Kidney (tissue), 14 donors: Measurements from ENCODE around the gene NRXN3. TPM values are rescaled to one million over a fixed set of nuclear protein-coding genes. Genes with fewer than 3 reads are reported as not detected.

Source experiments
- DNase-seq, 5 donors: peaks; one replicate each; pipeline ENCODE4 v3.0.0-alpha.2; 2013 to 2020
- FAIRE-seq: peaks from 2 replicates; lab custom pipeline; 2012; peaks lifted over from hg19 to GRCh38; lab: Jason Lieb, UNC
- H3K27ac ChIP-seq, 2 donors: one replicate each; pipeline ENCODE4 v1.7.0; 2013; ENCODE audit warnings: low read depth in 2 of 2, low read length in 2 of 2, inconsistent platforms in 1 of 2
- H3K27me3 ChIP-seq: one replicate; pipeline ENCODE4 v1.7.1; 2013; ENCODE audit warnings: low read length, inconsistent platforms; ENCODE audit not compliant: control insufficient read depth, insufficient read depth
- H3K36me3 ChIP-seq, 3 donors: one replicate each; pipeline versions ENCODE4 v1.7.0 to v1.7.1; 2013; ENCODE audit warnings: low read length in 3 of 3, control low read depth in 1 of 3, inconsistent platforms in 1 of 3; ENCODE audit not compliant: insufficient read depth in 3 of 3, control insufficient read depth in 2 of 3
- H3K4me1 ChIP-seq, 3 donors: one replicate each; pipeline versions ENCODE4 v1.7.0 to v1.7.1; 2013; ENCODE audit warnings: low read length in 3 of 3, inconsistent platforms in 1 of 3, low read depth in 1 of 3; ENCODE audit not compliant: control insufficient read depth in 2 of 3, insufficient read depth in 2 of 3
- H3K4me3 ChIP-seq, 3 donors: one replicate each; pipeline versions ENCODE4 v1.7.0 to v1.8.1; 2013; ENCODE audit warnings: low read length in 3 of 3, control low read depth in 1 of 3, inconsistent platforms in 1 of 3
- H3K9ac ChIP-seq, 3 donors: one replicate each; pipeline versions ENCODE4 v1.7.0 to v1.7.1; 2013; ENCODE audit warnings: low read length in 3 of 3, control low read depth in 1 of 3, inconsistent platforms in 1 of 3
- H3K9me3 ChIP-seq, 3 donors: one replicate each; pipeline versions ENCODE4 v1.7.0 to v1.7.1; 2013; ENCODE audit warnings: low read length in 3 of 3, control low read depth in 1 of 3, inconsistent platforms in 1 of 3; ENCODE audit not compliant: control insufficient read depth in 2 of 3, insufficient read depth in 1 of 3
- intact Hi-C: fragments of 100-400 bp; cut with DNase I; formaldehyde crosslinking; loops from one replicate; pipeline ENCODE4 v1.11.1; 2022
- polyA plus RNA-seq: library from polyadenylated mRNA; stranded (reverse); fragments of 350-450 nt; fragmentation: Illumina TruSeq; extraction: RNeasy Lipid Tissue Mini Kit (QIAGEN cat#74804); gene quantifications from one replicate; pipeline ENCODE4 v1.2.3, GENCODE V29; 2014; ENCODE audit warnings: low read depth, low replicate concordance; ENCODE audit not compliant: insufficient read depth
- total RNA-seq: library from RNA; stranded (reverse); fragmentation: NEBNext Ultra II Directional; extraction: Animal tissue kit (Norgen Biotek cat#: 25700); gene quantifications from one replicate; pipeline ENCODE4 v1.2.1, GENCODE V29; 2021
- TF ChIP-seq, protein P1 (sequence below): IDR thresholded peaks from 3 replicates; pipeline ENCODE4 v1.5.1; 2012; ENCODE audit warnings: mild to moderate bottlenecking, moderate library complexity, borderline replicate concordance; ENCODE audit not compliant: insufficient read depth; ENCODE audit errors: extremely low read depth
- donor health status: control.
- donor health status: control.
- donor health status: control.
- donor health status: control.
- donor health status: control.
- donor health status: DM: yes; HTN: yes; CAD: no.
- donor health status: Normal renal cell carcinoma (clear cell type).

NRXN3 gene
- total and polyA plus RNA-seq, 2 donors from 2014 or later = 1.5 to 2.4 TPM

DNA sequence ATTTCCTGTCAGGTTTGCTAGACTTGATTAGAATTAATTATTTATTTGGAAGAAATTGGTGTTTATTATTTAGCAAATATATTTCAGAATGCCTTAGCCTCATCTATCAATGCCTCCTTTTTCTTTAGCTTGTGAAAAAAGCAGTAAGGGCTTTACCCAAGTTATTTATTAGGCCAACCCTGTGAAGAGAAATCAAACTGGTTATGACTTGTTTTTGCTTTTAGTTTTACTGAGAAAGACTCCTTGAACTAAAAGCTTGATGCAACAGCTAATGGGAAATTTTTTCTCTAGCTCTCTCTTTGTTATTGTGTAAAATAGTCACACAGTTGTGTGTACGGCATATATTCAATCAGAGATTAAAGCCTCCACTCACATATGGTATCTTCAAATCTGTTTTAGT lies 1734.3 kb downstream of the NRXN3 start:
- intact Hi-C loops = no loop called here
- TF ChIP-seq, protein P1, sequence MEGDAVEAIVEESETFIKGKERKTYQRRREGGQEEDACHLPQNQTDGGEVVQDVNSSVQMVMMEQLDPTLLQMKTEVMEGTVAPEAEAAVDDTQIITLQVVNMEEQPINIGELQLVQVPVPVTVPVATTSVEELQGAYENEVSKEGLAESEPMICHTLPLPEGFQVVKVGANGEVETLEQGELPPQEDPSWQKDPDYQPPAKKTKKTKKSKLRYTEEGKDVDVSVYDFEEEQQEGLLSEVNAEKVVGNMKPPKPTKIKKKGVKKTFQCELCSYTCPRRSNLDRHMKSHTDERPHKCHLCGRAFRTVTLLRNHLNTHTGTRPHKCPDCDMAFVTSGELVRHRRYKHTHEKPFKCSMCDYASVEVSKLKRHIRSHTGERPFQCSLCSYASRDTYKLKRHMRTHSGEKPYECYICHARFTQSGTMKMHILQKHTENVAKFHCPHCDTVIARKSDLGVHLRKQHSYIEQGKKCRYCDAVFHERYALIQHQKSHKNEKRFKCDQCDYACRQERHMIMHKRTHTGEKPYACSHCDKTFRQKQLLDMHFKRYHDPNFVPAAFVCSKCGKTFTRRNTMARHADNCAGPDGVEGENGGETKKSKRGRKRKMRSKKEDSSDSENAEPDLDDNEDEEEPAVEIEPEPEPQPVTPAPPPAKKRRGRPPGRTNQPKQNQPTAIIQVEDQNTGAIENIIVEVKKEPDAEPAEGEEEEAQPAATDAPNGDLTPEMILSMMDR = no peak
- Histone ChIP-seq H3K9ac (no peak overlapping the region), H3K27me3 (no peaks in the 10 kb centered on the region), H3K27ac (no peak overlapping the region), H3K9me3 (no peaks in the 10 kb centered on the region), H3K4me1 (no peaks in the 10 kb centered on the region), H3K4me3 (no peak overlapping the region), H3K36me3 (no peaks in the 10 kb centered on the region)
- FAIRE-seq = no peak
- DNase-seq = no peak

DNA sequence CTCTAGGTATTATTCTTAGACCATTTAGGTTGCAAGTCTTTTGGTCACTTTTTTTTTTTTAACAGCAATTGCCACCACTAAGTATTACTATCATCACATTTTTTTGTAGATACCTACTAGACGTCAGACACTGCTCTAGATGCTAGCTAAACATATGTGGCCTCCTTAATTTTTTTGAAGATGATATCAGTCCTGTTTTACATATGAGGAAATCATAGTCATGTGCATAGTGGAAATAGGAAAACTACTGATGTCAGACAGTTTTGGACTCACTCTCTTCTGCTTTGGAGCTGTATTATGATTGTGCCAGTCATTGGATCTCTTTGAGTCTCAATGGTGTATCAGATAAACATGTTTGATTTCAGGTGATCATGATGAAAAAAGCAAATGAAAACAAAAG lies 1736.8 kb downstream of the NRXN3 start:
- no peak for FAIRE-seq
- TF ChIP-seq, protein P1 = no peak
- Histone ChIP-seq H3K4me3 (no peak overlapping the region), H3K36me3 (no peaks in the 10 kb centered on the region), H3K4me1 (no peaks in the 10 kb centered on the region), H3K9me3 (no peaks in the 10 kb centered on the region), H3K27me3 (no peaks in the 10 kb centered on the region), H3K9ac (no peak overlapping the region), H3K27ac (no peak overlapping the region)
- intact Hi-C loops = no loop called here
- no peak for DNase-seq

DNA sequence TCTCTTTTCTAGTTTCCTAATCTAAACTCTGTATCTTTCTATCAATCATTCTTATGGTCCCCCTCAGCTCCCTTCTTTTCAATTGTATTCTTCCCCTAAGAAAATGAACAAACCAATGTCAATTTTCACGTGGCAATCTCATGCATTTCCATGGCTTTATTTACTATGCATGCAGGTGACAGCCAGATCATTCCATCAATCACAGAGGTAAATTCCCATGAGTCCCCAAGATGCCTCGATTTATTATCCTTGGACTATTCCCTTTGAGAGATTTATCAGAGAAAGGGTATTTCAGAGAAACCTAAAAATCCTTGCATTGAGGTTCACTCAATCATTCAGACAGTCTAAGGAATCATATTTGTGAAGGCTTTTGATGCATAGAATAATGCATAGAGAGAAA lies 1739.9 kb downstream of the NRXN3 start:
- intact Hi-C loops = no loop called here
- DNase-seq = no peak
- no peak for FAIRE-seq
- Histone ChIP-seq H3K9ac (no peak overlapping the region), H3K27me3 (no peaks in the 10 kb centered on the region), H3K27ac (no peak overlapping the region), H3K4me3 (no peak overlapping the region), H3K9me3 (no peaks in the 10 kb centered on the region), H3K36me3 (no peaks in the 10 kb centered on the region), H3K4me1 (no peaks in the 10 kb centered on the region)
- TF ChIP-seq, protein P1 = no peak

DNA sequence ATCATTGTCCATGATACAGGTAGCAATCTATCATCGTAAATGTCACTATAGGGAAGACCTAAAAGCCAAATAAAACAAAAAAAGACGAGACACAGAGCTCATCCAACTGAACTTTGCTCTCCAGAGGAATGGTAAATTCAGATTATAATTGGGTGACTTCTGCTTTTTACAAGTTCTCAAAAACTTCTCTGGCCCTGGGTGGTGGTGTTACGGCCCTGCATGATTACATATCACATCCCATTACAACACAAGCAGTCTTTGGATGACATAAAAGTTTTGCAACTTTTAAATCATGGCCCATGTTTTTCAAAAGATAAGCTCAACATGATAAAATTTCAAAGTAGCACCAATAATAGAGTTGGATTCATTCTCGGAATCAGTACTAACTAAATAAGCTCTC lies 1741.6 kb downstream of the NRXN3 start:
- TF ChIP-seq, protein P1 = no peak
- Histone ChIP-seq H3K27ac (no peak overlapping the region), H3K4me3 (no peak overlapping the region), H3K4me1 (peaks cover 0 to 3% (median 0%) of the 10 kb centered on the region in 3 donors), H3K9me3 (no peaks in the 10 kb centered on the region), H3K27me3 (no peaks in the 10 kb centered on the region), H3K9ac (no peak overlapping the region), H3K36me3 (no peaks in the 10 kb centered on the region)
- intact Hi-C loops = no loop called here
- FAIRE-seq = no peak
- DNase-seq = no peak
